Activated T-cell treated with anti-CD3 and anti-CD28 coated beads for 4 hours (primary cell): ENCODE measurements around the gene PEPD.

Experiments used
- DNase-seq: peaks from one replicate; pipeline ENCODE4 v3.0.0-alpha.2; 2020

Gene PEPD

GRCh38 chr19:33376423-33376822 is 145.2 kb downstream of the PEPD start:
- no peak for DNase-seq

DNA sequence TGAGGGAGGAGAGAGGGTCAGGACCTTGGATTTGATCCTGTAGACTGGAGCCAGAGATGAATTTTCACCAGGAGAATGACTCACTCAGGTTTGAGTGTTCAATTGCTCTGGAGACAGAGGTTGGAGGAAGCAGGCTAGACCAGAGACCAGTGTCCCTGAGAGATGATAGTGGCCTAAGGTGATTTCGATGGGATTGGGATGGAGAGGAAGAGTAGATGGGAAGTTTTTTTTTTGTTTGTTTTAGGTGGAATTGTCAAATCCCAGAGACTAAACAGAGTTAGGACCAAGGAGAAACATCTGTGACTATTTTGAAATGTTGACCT is 145.8 kb downstream of the PEPD start:
- no peak for DNase-seq

- no peak for DNase-seq
Measured at GRCh38 chr19:33375156-33375836, 146.3 kb downstream of the PEPD start.

GRCh38 chr19:33374236-33374714 is 147.3 kb downstream of the PEPD start:
- DNase-seq: no peak

DNA sequence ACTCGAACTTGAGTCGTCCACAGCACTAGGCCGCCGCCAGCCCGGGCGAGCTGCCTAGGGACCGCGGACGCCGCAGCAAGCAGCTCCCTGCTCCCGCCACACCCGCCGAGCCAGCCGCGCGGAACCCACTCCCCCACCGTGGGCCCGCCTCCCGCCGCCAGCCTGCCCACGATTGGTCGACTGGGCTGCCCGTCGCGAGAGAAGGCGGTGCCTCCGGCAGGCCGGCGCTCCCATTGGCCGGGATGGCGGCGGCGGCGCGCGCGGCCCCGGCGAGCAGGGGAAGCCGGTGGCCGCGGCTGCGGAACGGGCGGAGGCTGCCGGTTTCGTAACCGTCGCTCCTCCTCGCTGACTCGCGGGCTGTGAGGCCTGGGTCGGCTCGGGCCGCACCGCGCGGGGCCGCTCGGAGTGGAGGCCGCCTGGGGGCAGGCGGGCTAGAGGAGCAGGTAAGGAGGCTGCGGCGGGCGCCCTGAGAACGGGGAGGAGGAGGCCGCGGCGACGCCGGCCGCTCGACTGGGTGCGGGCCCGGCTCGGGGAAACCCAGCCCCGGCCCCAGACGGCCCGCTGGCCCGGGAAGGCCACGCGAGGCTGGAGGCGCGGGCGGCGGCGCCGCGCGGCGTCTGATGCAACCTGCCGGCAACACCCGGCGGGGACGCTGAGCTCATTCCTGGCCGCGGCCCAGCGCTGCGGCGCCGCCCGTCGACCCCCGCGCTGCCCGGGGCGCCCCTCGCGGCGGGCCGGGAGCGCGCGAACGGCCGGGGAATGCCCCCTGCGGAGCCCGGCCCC is 147.9 kb downstream of the PEPD start, which contains the start of gene CEBPG:
Gene CEBPG, plus strand, starts transcription at position 257 of the 783 bp plus-strand sequence. CDS start 5,531 bp downstream, outside the sequence.
- peak; percentile 93 for DNase-seq

GRCh38 chr19:33370783-33371182 is 150.8 kb downstream of the PEPD start:
- no peak for DNase-seq

DNA sequence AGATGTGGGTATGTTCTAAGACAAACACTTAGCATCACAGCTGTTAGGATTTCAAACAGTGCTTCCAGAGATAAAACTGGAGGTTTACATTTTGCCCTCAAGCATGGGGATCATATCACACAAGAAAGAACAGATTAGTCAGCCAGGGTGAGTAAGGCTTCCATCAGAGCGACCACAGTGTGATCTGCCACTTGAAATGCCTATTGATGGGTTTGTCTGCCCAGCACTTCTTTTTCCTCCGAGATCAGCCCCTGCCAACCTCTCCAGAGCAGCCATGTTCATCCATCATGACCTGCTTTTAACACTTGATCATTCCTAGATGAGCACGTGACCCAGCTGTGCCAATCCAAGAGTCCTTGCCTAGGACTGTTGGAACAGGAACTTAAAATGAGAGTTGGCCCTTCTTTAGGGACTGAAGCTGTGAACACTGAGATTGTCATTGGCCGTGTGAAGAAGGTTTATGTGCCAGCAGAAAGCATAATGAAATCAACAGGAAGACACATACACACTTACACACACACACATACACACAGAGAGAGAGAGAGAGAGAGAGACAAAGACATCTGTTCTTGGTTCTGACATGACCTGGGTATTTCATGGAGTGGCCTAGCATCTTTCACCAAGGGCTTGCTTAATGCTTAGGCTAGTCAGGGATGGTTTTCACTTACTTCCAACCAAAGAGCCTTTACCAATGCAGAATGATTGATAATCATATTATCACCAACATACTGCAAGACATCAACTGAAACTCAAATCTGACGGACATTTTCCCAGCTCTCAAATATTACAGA is 153.3 kb downstream of the PEPD start:
- DNase-seq: no peak

DNA sequence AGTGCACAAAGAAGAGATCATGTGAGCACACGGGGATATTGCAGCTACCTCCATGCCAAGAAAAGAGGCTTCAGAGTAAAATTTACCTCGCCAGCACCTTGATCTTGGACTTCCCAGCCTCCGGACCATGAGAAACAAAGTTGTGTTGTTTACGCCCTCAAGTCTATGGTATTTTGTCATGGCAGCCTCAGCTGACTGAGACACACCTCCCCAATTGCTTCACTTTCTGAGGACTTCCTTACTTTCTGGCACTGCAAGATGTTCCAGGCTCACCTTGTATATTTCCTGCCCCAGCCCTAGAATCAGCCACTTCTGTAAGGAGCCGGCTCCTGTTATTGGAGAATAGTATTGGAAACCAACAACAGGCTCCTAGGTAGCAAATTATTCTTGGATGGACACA is 154.7 kb downstream of the PEPD start:
- DNase-seq: no peak

GRCh38 chr19:33366127-33366526 is 155.5 kb downstream of the PEPD start:
- DNase-seq: no peak

GRCh38 chr19:33365691-33366090 is 155.9 kb downstream of the PEPD start:
- no peak for DNase-seq

- DNase-seq: no peak
Measured at GRCh38 chr19:33363476-33363875, 158.1 kb downstream of the PEPD start.

- no peak for DNase-seq
Measured at GRCh38 chr19:33362508-33363228, 158.9 kb downstream of the PEPD start.

DNA sequence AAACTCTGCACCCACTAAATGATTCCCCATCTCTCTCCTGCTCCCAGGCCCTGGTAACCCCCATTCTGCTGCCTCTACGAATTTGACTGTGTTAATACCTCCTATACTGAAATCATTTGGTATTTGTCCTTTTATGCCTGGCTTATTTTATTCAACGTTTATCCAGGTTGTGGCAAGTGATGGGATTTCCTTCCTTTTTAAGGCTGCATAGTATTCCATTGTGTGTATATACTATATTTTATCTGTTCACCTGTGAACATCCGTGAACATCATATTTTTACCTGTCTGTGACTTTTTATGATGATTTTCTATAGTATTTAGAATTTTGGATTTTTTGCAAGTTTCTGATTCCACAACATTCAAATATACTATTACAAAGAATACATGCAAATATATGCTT is 162.0 kb downstream of the PEPD start:
- DNase-seq: no peak

- no peak for DNase-seq
Measured at GRCh38 chr19:33358408-33358807, 163.2 kb downstream of the PEPD start.

GRCh38 chr19:33357556-33357955 is 164.0 kb downstream of the PEPD start:
- no peak for DNase-seq

DNA sequence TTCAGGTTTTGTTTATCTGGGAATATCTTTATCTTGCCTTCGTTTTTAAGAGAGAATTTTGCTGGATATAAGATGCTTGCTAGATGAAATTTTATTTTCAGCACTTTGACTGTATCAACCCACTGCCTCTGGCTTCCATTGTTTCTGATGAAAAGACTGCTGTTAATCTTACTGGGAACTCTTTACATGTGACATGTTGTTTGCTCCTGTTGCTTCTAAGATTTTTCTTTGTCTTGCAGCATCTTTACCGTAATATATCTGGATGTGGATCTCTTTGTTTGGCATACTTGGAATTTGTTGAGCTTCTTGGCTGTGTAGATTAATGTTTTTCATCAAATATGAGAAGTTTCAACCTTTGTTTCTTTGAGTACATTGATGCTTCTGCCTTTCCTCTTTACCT is 166.1 kb downstream of the PEPD start:
- DNase-seq: no peak

GRCh38 chr19:33350538-33351309 is 170.9 kb downstream of the PEPD start:
- no peak for DNase-seq

DNA sequence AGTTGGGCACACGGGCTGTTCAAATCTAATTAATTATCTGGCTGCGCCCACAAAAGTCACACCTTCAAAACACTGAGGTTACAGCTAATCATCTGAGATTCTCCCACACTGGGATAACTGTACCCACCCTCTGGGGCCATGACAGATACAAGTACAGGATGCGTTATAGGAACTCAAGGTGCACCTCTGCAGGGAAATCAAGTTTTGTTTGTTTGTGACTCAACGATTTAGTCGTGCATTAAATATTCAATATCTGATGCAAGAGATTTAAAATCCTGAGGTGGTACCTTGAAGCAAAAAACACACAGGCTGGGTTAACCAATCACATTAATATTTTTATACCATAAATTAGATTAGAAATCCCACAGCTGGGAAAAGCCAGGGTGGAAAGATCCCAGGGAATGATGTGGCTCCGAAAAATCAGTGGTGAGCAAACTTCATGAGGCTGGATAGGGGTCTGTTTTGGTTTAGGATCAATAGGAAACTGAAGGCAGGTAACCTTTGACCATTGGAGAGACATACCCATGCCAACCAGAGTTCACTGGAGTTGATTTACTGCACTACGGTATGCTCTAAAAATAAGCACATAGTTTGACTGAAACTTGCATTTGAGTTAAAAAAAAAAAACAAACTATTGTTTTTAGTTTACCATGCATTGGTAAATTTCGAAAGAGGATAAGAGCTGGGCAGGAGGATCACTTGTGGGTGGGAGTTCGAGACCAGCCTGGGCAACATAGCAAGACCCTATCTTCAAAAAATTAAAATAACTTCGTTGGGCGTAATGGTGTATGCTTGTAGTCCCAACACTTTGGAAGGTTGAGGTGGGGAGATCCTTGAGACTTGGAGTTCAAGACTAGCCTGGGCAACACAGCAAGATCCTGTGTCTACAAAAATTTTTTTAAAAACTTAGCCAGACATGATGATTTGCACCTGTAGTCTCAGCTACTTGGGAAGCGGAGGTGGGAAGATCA is 172.0 kb downstream of the PEPD start:
- no peak for DNase-seq

DNA sequence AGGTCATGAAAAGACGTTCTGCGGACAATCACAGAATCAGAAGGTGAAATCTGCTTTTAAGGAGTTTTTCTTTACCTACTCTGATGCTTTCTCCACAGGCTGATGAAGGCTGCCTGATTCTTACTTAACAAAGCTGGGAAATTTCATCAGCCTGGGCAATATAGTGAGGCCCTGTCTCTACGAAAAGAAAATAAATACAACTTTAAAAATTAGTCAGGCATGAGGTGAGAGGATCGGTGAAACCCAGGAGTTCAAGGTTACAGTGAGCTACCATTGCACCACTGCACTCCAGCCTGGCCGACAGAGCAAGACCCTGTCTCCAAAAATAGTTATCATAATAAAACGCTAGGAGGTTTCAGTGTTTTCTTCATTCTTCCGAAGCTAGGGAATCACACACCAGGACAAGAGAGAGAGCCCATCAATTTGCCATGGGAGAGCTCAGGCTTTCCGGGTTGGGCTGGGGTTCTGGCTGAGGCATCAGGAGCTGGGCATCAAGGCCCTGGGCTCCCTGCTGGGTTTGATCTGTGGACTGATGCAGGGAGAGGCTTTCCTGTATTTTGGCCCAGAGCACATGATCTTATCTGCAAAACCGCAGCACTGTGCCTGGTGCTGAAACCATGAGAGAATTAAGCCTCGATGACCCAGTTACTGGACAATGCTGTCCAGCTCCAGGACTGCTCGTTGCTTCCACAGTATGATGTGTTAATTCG is 173.1 kb downstream of the PEPD start:
- no peak for DNase-seq

- no peak for DNase-seq
Measured at GRCh38 chr19:33347300-33347699, 174.3 kb downstream of the PEPD start.
